Measurements from ENCODE around the gene ACTG1.
A peak's percentile ranks its signal among the peaks of the same experiment; 100 is the strongest.
"Not testable (repeated sequence)": the region's sequence is repeated elsewhere in the genome, so short reads cannot be mapped to it uniquely, and the experiment has no call there.

The ACTG1 gene

DNA sequence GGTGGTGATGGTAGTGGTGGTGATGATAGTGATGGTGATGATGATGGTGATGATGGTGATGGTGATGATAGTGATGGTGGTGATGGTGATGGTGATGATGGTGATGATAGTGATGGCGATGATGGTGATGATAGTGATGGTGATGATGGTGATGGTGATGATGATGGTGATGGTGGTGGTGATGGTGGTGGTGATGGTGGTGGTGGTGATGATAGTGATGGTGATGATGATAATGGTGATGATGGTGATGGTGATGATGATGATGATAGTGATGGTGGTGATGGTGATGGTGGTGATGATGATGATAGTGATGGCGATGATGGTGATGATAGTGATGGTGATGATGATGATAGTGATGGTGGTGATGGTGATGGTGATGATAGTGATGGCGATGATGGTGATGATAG is 19.4 kb upstream of the ACTG1 start:
- DNase-seq: not testable (repeated sequence)

DNA sequence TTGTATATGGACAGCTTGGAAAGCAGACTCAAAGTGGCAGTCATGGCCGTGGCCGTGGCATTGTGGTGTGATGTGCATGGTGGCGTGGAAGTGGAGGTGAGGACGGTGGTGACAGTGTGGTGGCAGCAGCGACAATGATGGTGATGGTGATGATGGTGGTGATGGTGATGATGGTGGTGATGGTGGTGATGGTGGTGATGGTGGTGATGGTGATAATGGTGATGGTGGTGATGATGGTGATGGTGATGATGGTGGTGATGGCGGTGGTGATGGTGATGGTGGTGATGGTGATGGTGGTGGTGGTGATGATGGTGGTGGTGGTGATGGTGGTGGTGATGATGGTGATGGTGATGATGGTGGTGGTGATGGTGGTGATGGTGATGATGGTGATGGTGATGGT is 18.4 kb upstream of the ACTG1 start:
- DNase-seq: not testable (repeated sequence)

DNA sequence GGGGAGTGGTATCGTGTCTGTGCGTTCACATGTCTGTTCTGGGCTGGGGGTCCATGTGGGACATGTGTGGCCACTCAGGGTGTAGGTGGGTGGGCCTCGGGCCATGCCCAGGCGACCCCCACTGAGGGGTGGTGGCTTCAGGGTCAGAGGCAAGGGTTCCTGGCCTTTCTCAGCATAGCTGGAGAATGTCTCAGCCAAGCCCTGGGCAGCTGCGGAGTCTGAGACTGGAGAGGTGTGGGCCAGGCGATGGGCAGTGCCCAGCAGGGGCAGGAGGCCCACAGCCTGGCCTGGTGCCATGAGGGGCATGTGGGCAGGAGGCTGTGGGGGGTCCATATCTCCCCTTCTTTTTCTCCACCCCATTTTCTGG is 16.8 kb upstream of the ACTG1 start:
- DNase-seq: no peak

- no peak for DNase-seq
These were observed 16.2 kb upstream of the ACTG1 start for GRCh38 chr17:81528651-81529436.

DNA sequence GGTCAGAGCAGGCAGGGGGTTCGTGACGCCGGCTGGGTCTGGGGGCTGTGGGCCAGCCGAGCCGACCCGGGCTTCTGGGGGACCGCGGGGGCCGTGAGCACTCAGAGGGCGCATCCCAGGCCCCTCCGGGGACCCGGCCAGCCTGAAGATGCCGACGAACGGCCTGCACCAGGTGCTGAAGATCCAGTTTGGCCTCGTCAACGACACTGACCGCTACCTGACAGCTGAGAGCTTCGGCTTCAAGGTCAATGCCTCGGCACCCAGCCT is 15.7 kb upstream of the ACTG1 start:
- no peak for DNase-seq

DNA sequence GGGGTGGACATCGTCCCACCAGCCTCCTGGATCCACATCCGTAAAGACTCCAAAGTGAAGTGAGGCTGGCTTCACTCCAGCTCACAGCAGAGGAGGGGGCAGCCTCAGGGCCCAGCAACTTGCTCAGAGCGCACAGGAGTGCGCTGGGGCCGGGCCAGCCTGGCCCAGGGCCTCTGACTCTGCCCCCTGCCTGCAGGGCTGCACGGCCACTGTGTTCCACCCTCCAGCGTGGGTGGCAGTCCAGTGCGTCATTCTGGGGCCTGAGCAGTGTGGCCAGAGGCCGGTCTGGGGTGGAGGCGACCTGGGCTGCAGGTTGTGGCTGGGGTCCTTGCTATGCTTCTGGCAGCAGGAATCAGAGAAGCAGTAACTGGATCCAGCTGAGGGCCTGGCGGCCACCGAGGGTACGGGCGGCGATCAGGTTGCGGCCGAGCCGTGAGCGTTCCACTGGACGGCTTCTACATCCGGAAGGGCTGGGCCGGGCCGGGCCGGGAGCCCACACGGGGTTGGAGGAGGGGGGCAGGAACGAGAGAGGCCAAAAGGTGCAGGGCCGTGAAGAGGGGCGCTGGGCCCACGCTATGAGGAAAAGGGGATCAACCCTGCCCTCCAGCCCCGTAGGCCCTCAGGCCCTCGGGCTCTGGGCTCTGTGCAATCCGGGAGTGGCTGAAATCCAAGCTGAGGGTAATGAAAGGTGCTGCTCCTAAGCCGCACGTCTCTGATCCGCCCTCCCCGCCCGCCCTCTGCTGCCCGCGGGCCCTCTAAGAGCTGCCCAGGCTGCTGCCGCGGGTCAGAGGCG is 15.2 kb upstream of the ACTG1 start, which contains the start of gene FSCN2:
FSCN2 (plus strand) TSS at position 787 of the 793 bp plus-strand sequence. CDS start 155 bp downstream, outside the sequence.
- no peak for DNase-seq

GRCh38 chr17:81526662-81527571 is 14.3 kb upstream of the ACTG1 start:
- DNase-seq: no peak

- DNase-seq: no peak
These were observed 12.2 kb upstream of the ACTG1 start for GRCh38 chr17:81524865-81525159.

DNA sequence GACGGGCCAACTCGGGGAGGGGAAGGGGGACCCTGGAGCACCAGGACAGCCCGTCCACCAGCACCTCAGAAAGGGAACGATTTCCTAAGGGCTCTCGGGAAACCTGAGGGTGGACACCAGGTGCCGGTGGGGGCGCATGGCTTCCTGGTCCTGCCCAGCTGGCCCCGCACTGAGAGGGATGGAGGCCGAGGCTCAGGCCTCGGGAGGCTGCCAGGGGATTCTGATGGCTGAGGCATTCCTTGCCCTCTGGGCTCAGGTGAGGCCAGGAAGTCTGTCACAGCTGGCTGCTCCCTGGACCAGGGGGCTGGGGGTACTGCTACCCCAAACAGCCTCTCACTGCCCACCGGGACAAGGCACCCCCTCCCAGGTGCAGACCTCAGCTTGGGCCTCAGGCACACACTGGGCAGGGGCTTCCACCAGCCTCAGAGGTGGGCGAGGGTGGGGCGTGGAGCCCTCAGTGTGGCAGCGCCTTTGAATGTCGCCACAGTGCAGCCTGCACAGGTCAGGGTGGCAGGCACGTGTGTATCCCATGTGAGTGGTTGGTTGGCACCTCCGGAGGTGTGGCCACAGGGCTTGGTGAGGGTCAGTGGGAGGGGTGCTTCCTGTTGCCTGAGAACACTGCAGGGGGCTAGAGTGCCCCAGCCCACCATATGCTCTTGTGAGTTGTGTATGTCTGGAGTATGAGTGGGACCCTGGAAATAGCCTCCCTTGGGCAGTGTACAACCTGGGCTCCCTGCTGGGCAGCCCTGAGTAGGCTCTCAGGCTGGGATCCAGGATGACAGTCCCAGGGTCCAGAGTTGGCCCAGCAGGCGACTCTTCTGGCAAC is 11.7 kb upstream of the ACTG1 start:
- DNase-seq: no peak

- DNase-seq: no peak
These were observed 10.9 kb upstream of the ACTG1 start for GRCh38 chr17:81523402-81524038.

DNA sequence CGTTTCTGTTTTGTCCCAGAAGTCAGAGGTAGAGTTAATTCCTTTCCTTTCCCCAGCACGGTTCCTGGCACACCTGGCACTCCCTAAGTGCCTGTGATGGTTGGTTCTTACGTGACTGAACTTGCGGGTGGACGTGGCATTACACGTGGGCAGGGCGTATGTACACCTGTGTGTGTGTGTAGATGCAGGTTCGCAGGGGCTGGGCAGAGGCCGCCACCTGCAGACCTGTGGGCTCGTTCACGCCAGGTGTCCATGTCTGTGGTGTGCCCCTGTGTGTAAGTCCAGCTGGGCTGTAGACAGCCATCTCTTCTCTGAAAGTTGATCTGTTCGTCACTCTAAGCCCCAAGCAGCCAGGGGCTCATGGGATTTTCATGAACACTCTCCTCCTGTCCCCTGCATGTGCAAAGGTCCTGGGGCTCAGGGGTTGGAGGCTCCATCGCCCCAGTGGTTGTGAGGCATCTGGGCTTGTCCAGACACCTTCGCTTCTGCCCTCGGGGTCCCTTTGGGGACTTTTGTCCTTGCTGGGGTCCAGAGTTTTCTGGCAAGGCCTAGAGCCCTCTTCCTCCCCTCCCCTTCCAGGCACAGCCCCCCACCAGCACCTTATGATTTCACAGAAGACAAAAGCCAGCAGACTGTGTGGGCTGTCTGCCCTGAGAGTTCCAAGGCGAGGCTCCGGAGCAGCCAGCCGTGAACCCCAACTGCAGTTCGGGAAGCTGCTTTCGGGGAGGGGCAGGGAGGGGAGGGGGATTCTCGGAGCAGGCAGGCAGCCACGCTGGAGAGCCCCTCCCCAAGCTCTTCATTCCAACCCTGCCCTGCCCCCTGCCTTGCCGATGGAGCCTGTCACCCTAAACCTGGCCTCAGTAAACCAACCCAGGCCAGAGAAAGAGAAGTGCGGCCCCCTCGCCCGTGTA is 10.1 kb upstream of the ACTG1 start:
- no peak for DNase-seq

DNA sequence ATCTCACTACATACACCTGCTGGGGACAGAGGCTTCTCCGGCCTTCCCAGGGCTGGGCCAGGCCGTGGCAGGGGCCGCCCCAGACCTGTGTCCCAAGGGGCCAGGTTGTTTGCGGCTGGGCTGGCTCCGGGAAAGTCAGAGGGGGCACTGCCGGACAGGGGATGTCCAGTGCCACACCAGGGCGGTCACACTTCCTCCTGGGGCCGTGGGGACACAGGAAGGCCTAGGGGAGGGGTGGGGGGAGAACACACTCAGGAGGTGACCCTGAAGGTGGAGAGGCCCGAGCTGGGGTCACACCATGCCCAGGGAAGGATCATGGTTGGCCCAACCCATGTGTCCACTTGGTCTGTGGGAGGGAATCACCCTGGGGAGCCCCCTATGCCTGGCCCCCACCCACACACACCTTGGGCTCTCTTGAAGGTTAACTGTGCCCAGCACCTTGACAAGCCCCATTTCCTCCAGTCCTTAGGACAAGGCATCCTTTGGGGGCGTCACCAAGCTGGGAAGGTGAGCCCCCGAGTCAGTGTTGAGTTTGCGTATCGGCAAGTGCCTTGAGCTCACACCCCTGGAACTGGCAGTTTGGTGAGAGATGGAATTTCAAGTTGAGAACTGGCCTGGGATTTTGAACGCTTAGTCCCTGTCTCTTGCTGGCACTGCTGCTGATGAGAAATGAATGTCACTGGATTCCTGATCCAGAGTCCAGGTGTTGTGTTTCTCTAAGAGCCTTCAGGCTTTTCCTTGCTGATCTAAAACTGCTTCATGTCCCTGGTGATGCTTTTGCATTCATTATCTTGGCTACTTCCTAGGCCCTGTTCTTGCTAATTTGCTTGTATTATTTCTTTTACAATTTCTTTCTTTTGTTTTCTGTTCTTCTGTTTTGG is 7.7 kb upstream of the ACTG1 start:
- no peak for DNase-seq

DNA sequence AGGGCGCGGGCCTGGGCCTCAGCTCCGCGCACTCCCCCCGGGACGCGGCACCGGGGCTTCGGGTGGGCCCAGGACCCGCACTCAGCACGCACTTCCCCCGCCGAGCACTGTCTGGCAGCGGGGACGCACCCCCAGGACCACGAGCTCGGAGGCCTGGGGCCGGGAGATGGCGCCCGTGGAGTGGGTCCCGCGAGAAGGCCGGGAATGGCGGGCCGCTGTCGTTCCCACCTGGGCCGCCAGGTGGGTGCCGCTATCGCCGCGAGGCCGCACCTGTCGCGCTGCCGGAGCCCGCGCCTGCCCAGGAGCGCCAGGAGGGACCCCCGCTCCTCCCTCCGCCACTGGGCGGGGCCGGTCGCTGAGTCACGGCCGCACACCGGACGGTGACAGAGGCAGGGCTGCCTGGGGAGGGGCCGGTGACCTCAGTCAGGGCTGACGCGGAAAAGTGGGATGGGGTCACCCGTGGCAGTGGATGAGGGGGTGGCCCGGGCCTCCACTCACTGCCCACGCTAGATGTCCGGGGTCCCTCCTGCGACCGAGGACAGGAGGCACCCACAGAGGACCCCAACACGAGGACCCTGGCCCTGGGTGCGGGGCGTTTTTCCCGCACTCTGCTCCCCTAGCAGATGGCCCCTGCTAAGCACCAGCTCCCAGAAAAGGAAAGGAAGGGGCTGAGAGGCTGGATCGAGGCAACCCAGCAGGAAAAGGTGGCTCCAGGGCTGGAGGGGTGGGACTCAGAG is 6.9 kb upstream of the ACTG1 start:
- peak; percentile 71 for DNase-seq

DNA sequence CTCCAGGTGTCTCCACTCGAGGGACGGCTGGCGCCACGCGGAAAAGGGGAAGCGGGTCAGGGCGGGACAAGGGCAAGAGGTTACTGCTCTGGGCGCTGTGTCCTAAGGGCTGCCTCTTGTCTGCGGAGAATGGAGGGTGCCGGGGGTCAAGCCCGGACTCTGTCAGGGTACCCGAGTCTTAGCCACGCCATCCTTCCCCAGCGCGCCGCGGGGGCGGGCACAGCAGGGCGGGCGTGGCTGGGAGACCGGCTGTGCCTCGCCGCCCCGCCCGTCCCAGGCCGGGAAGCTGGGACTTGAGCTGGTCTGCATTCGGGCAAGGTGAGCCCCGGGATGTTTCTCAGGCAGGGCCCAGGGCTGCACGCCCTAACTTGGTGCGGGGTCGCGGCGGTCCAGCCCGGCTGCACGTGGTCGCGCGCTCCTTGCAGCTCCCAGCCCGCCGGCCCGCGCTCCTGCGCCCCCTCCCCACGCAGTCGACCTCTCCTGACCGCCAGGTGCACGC is 6.2 kb upstream of the ACTG1 start:
- no peak for DNase-seq

GRCh38 chr17:81518113-81518784 is 5.7 kb upstream of the ACTG1 start:
- DNase-seq: no peak

DNA sequence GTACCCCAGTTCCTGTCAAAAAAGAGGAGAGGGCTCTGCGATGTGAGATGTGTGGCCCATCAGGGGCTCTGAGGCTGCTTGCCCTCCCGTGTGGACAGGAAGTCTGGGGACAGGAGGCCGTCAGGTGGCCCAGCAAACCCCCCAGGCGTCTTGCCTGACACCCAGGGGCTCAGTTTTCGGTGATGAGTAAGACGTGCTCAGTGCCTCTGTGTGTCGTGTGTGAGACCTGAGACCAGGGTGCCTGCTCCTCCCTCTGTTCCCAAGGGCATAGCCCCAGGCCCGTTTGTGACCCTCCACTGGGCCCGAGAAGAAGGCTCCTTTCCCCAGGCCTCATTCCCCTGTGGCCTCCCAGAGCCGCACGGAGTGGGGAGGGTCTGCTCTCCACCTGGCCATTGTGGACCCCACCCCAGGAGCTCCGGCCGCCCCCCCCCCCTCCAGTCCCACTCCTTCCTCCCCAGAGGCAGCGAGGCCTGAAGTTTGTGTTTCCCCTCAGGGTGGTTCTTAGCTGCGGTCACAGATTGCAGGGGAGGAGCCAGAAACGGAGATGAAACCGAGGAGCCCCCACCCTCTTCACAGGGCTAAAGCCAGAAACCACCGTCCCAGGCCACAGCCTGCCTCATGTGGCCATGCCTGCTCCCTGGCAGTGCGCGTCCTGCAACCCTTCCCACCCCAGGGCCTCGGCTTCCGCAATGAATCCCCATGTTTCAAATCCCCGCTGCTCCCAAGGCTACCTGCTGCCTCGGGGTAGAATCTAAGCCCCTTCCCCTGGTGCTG is 4.9 kb upstream of the ACTG1 start:
- no peak for DNase-seq

DNA sequence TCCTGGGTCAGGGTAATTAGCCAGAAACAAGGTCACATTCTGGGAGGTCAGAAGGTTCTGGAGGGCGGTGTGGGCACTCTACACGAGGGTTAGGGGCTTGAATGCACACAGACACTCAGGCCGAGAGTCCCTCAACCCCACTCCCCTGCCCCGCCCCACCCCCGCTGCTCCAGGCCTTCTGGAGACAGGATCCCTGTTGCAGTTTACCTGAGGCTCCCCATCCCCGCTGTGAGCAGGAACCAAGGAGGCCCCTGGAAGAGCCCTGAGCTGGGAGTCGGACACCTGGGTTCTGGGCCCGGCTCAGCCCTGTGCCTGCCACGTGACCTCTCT is 4.4 kb upstream of the ACTG1 start:
- DNase-seq: no peak

DNA sequence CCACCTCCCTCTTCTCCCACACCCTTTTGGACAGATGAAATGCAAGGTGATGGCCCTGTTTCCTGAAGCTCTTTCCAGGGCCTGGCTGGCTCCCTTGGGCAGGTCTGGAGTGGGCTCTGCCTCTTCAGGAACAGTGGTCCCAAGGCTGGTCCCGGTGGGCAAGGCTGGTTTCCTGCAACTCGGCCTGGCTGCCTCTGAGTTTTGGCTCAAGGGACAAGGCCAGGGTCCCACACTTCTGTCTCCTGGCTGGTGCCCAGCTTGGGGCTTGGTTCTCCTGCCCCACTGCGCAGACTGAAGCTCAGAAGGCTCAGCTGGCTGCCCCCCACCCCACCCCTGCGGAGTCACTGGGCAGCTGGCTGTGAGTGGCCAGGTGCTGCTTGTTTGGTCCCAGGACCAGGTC is 3.8 kb upstream of the ACTG1 start:
- no peak for DNase-seq
